Choroid plexus epithelial cell (primary cell): ENCODE results near the gene RILP.
"Not testable (repeated sequence)": the region's sequence is repeated elsewhere in the genome, so short reads cannot be mapped to it uniquely, and the experiment has no call there.

Experiments
- DNase-seq: peaks from one replicate; pipeline ENCODE4 v3.0.0-alpha.2; 2010; ENCODE audit warnings: low read depth
- H3K4me3 ChIP-seq: 2 replicates; pipeline ENCODE4 v1.5.1; 2011; ENCODE audit warnings: low read depth, mild to moderate bottlenecking, control low read depth, low read length, moderate library complexity
- CTCF ChIP-seq: conservative IDR thresholded peaks from 2 replicates; pipeline ENCODE4 v1.5.1; 2011; ENCODE audit warnings: low read depth, mild to moderate bottlenecking, control low read depth, inconsistent platforms, low read length, moderate library complexity

RILP gene

GRCh38 chr17:1684378-1685189 is 34.9 kb upstream of the RILP start, which contains the start of gene PRPF8:
PRPF8 (minus strand) TSS chr17:1684867; CDS start chr17:1684571, 296 bp downstream.
- H3K4me3 ChIP-seq: peak within 1 kb of the TSS; percentile 73
- DNase-seq: peak; percentile 99
- no peak for TF ChIP-seq CTCF

- no peak for TF ChIP-seq CTCF
- peak overlapping the region; percentile 73 for H3K4me3 ChIP-seq
- DNase-seq: no peak
Measured at GRCh38 chr17:1683459-1683858, 33.8 kb upstream of the RILP start.

- TF ChIP-seq CTCF: no peak
- no peak overlapping the region for H3K4me3 ChIP-seq
- no peak for DNase-seq
Measured at GRCh38 chr17:1676401-1676800, 26.7 kb upstream of the RILP start.

- no peak for TF ChIP-seq CTCF
- H3K4me3 ChIP-seq: no peak overlapping the region
- no peak for DNase-seq
Measured at GRCh38 chr17:1673041-1673785, 23.5 kb upstream of the RILP start.

GRCh38 chr17:1663934-1664333 is 14.3 kb upstream of the RILP start:
- DNase-seq, H3K4me3 ChIP-seq: not testable (repeated sequence)

- no peak for DNase-seq
- H3K4me3 ChIP-seq: no peak overlapping the region
- no peak for TF ChIP-seq CTCF
Measured at GRCh38 chr17:1661045-1661444, 11.4 kb upstream of the RILP start.

- no peak overlapping the region for H3K4me3 ChIP-seq
- DNase-seq: no peak
- no peak for TF ChIP-seq CTCF
Measured at GRCh38 chr17:1658100-1658499, 8.4 kb upstream of the RILP start.
